HG02798 (cell line): ENCODE results near the gene STARD8.
A peak's percentile ranks its signal among the peaks of the same experiment; 100 is the strongest.
"Not testable (repeated sequence)": the region's sequence is repeated elsewhere in the genome, so short reads cannot be mapped to it uniquely, and the experiment has no call there.

ENCODE experiments used
- ATAC-seq: cut with Tn5 transposase; IDR thresholded peaks from one replicate; pipeline ENCODE4 v1.9.1; 2021; ENCODE audit warnings: mild to moderate bottlenecking; ENCODE audit not compliant: unreplicated experiment, poor library complexity

STARD8 gene

DNA sequence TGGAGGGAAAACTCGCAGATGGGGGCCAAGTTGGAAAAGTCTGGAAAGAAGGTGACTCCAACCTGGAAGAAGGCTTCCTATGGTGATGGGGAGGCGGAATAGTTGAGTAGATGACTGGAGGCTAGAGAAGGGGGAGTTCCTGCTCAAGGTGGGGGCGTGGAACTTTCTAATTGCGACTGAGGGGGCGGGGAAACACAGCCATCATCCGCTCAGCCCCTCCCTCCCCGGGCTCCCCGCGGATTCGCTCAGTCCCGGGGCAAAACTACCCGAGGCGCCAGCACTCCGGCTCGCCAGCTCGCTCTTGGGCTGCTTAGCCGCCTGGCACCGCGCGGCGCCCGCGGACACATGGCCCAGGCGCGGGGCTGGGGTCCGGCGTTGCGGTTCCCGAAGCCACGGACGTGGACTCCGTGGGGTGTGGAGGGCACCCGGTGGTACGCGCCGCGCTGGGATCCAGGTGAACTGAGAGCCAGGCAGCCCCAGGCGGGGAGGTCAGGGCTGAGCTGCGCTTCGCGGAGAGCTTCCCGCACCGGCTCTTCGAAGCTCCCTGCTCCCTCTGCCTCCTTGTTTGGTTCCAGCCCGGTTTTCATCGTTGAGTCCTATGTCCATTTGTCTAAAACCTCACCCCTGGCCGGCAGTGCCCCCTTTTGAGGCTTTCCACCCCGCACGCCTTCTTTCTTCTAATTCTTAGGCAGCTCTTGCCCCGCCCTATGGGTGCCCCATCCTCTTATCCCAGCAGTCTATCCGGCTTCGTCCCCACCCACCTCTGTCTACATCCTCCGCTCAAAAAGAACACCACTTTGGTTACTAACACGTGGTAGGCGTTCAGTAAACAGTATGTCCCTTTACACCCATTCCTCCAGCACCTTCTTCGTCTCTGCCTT, 38.9 kb downstream of the STARD8 start:
- ATAC-seq, result peak; percentile 43

DNA sequence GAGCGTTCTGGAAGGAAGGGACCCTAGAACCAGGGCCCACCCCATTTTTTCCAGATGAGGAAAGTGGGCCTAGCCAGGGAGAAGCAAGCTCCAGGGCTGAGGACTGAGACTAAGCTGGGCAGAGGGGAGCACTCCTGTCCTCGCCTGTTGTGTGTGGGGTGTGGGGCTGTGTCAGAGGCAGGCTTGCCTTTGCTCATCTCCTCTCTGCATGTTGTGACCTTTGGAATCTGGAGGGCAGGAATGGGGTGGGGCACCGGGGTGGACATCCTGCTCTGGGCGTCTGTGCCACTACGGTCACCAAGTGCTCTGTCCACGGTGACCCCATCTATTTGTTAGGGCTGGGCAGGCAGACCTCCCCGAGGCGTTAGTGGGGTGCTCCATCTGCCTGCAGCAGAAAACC, 41.5 kb downstream of the STARD8 start:
- not testable (repeated sequence) for ATAC-seq

DNA sequence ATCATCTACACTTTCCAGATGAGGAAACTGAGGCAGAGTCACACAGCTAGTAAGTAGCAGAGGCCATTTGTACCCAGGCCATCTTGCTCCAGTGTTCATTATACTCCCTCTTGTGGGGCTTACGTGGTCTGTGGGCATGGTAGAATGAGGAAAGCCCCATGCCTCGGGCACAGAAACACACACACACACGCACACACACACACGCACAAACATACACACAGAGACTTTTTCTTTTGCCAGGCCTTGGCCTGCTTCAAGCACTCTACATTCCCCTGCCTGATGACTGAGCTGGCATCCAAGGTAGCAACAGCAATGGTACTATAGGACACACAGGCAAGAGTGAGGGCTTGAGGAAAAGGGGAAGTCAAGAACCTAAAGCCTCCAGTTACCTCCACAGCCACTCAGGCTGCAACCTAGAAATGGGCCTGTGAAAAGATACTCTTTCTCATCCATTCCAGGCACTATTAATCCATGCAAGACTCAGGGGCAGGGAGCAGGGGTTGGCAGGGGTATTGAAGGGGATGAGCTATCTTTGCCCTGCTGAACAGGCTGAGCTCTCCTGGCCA, 43.6 kb downstream of the STARD8 start:
- ATAC-seq, result no peak

DNA sequence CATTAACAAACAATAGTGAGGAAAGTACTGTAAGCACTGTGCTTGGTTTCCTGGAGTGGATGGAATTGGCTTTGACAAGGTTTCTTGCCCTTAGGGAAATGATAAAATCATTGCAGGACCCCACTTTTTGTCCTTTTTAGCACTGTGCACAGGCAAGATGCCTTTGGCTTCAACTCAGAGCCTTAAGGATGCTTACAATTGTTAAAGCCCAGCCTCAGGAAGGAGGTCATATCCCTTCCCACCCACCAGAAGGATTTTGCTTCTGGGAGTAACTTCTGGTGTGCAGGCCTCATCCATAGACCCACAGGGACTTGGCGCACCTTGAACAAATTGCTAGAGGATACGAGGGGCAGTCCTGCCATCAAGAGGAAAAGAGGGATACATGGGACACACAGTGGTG, 44.5 kb downstream of the STARD8 start:
- ATAC-seq, result no peak

DNA sequence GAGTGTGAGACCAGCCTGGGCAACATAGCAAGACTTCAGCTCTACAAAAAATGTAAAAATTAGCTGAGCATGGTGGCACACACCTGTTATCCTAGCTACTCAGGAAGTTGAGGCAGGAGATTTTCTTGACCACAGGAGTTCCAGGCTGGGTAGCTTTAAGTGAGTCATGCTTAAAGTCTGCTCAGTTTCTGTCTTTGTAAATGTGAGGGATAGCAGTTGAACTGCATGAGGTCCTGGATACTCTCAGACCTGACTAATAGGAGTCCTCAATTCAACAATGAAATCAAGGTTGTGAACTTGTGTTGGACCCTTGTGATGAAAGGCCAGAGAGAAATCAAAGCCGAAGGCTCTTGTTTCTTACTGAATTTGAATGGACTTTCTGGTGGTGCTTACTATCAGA, 45.2 kb downstream of the STARD8 start:
- no peak for ATAC-seq

DNA sequence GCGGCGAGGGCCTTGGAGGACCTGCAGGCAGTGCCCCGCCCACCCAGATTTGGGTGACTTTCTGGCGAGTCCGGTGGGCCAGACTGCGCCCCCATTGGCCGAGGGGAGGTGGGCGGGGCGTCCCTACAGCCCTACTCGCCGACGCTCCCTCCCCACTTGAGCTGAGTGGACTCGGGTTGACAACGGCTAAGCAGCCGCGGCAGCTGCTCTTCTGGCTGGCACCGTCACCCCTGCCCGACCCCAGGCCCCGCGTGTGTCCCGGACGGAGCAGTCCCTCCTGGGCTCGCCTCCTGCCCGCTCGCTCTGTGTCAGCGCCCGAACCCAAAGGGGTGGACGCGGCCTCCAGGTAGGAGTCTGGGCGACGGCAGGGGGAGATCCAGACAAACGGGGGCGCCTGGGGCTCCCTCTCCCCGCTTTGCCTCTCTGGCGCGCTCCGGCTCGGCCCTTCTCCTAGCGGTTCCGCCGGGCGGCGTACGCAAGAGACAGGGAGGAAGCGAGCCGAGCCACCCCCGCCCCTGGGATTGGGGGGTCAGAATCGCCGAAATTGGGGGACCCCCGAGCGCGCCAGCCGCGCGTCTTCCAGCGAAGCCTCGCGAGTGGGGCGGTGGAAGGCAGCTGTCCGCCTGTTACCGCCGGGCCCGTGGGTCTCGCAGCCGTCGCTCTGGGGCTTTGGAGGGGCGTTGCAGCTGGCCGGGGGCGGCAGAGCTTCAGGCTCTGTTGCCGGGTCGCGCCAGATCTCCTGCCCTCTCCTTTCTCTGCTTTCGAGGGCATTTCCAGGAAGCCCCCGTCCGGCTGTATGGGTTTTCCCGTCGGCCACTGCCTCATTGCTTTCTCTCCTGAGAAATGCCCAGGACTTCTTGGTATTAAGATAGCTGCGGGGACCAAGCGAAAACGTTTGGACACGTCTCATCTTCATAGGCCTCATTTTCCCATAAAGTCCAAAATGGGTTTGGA, 46.3 kb downstream of the STARD8 start:
- peak; percentile 66 for ATAC-seq

DNA sequence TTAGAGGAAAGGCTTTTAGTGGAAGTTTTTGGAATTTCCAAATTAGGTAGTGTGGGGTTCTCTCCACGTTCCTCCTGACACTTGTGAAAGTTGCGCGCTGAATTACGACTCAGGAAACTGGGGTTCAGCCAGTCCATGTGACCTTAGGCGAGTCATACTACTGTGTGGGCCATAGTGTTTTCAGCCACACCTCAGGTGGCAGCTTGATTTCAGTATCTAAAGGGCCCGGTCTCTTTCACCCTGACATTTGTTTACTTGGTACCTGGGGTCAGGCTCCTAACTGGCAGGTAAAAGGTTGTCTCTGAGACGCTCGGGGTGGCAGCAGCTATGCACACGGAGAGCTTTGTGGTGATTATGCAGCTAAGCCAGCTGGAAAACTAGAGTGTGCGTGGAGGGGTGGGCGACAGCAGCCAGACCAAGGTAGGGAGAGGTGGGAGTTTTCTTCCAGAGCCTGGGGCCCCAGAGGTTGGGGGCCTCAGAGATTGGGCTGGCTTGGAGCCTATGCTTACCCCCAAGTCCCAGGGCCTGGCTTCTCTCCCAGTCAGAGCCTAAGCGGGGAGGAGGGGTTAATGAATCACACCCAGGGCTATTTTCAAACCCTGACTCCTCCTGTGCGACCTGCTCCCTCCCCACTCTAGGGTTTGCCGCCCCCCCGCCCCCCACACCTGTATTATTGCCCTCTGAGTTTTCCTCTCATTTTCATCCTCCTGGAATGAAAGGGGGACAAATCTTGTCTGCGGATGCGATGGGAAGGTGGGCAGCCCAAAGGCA, 47.2 kb downstream of the STARD8 start:
- peak; percentile 55 for ATAC-seq

DNA sequence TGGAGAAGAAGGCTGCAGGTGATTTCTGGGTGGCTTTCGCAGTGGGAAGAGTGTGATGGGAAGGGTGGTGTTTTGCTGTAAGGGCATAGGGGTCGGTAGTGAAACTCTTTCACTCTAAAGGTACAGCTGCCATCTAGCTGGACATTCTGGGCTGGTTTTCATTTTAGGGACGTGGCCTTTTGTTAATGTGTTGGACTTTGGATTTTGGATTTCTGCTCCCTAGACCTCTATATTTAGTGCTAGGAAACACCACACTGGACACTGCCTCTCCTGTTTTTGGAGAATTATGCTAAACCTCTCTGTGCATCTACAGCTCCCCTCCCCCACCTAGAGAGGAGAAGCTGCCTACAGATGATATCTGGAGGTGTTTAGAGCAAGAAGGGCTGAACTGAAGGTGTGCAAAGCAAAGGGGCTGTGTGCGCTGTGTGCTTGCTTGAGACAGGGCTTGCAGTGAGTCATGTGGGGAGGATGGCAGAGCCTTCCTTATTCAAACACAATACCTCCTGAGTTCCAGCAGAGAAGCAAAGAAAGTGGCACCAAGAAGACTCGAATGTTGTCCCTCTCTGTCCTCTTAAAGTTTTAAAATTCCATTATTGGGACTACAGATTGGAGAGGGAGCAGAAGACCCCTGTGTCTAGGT, 47.9 kb downstream of the STARD8 start:
- no peak for ATAC-seq

DNA sequence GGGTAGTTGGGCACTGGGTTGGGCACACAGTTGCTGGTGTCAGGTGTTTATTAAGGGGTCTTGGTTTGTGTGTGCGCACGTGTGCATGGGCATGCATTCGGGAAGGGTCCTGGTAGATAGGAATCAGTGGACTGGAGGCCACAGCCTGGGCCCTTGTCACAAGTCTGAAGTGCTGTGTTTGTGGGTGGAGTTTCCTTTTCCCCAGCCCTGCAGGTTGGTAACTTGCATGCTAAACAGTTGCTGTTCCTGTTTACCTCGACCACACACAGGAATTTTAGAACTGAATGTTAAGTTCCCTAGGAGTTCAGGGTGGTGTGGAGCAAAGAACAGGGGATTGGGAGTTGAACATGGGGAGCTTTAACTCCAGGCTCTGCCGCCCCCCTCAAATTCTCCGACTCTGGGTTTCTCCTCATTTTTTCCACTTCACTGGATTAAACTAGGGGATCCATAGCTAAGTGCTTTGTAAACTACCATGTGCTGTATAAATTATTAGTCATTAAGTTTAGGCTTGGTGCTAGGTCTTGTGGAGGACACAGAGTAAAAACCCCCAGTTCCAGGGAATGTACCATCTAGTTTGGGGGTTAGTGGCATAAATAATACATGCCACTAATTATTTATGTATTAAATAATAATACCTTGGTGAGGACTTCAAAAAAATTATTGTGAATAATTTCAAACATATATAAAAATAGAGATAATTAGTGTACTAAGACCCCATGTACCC, 49.0 kb downstream of the STARD8 start:
- ATAC-seq, result no peak

DNA sequence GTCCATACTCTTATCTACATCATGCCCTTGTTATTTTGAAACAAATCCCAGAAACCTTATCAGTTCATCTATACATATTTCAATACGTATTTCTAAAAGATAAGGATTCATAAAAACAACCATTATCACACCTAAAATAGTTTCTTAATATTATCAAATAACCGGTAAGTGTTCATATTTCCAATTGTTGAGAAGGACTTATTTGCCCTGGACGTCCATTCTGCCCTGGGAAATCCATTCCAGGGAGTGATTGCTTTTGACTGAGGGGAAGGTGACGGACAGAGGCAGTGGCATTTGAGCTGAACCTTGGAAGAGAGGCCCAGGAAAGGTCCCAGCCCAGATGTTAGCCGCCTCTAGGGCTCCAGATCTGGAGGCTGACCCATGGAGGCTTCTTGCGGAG, 49.6 kb downstream of the STARD8 start:
- ATAC-seq, result no peak

DNA sequence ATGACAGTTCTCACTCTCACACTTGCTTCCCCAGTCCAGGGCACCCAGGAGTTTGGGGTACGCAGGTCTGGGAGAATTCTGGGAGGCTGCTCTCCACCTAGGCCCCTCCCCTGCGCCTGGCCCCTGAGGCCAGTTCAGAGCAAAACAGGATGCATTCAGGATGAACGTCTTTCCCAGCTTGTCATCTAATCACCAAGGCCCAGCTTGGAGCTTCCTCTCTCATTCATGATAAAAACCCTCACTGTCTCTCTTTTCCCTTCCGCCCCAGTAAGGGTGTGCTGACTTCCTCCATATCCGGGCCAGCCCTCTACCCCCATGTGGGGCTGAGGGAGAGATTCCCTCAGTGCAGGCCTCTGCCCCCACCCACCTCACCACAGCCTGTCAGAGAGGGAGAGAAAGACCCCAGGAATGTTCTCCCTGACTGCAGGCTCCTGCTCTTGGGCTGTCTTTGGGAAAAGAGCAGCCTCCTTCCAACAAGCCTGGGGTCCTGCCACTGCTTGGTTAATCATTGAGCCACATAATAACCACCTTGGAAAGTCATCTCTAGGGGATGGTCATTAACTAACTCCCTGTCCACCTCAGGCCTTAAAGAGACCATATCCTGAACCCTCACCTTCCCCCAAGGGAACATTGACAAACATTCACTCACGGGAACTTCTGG, 50.1 kb downstream of the STARD8 start:
- no peak for ATAC-seq

DNA sequence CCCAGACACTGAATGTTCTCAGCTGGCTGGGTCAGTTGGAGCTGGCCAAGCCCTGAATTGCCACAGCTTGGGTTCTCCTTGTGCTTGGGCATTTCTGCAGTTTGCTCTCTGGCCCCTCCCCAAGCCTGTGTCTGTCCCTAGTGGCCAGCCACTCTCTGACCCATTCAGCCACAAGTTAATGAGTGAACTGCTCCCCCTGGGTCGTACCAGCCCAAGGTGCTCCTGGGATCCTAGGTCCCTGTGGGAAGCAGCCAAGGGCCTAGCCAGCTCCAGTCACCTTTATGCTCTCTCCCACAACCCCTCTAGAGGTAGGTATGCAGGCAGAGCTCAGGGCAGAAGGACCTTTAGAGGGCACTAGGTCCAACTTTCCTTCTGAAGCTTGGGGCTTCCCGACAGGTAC, 51.5 kb downstream of the STARD8 start:
- ATAC-seq, result no peak

DNA sequence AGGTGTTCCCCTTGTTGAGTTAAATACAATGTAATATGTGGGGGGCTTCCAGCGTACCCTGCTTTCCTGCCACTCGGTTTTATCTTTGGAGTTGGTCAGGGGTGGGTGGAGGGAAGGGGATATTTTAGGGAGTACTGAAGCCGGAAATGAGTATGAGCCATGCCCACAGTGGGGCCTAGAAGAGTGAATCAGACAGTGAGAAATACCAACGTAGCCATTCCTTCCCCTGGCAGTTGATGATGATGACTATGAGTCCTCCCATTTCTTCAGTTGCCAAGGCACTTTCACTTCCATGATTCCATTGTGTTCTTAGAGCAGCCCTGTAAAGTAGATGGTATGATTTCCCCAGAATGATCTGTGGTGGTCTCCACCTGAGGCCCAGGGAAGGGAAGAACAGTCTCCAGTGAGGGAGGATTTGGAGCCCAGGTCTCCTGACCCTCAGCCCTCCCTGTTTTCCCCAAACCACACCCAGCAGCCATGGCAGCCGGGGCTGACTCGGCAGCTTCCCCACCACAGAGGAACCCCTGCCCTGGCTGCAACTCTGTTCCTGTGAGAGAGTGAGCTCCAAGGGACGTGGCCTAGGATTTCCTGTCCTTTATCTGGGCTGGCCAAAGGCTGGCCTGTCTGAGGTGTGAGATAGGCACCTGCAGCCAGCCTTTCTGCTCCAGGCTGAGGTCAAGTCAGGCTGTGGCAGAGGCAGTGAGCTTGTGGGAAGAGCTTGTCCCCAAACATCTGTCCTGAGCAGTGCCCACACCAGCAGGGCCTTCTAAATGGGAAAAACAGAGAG, 52.7 kb downstream of the STARD8 start:
- no peak for ATAC-seq

DNA sequence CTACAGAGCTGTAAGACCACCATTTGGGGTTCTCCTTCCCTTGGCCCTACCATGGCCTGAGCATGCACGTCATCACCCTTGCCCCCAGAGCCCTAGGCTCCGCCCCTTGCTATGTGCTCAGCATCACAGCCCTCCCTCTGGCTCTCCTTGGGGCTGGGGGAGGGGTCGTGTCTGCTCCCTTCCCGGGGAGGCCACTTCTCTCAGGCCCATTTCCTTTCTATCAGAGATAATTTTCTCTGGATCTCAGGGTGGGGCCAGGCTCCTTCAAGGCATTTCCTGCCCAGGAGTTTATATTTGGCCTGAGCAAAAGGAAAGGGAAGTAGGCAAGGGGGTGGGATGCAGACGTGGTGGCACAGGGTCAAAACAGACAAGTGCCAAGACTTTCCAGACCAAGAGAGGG, 55.9 kb downstream of the STARD8 start:
- no peak for ATAC-seq

DNA sequence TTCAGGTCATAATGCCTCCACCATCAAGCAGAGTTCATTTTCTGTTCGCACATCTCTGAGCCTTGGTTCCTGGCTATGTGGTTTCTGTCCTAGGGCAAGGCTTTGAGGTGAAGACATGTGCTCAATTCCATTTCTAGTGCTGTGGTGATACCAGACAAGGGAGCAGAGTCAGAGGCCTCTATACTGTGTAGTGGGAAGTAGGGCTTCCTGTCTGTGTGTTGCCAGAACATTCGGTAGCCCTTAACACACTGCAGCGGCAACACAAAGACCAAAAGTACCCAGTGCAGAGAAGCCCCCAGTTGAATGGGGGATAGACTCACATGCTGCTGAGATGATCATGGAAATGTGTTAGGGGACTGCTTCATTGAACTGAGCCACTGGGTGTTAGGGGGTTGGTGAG, 56.4 kb downstream of the STARD8 start:
- no peak for ATAC-seq

DNA sequence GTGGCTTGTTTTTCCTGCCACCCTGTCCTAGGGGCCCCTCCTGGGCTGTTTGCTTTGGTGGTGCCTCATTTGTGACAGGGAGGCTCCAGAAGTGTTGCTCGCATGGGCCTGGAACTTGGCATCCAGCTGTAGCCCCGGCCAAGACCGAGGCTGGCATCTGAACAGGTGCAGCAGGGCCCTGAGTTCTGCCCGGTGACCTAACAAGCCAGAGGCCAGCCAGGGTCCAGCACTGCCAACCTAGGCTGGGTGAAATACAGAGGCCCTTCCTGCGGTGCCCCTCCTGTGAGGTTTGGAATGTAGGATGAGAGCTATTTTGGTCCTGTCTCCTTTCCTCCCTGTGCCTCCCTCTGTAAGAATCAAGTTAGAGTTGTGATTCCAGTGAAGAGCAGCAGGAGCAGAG, 58.5 kb downstream of the STARD8 start:
- no peak for ATAC-seq

DNA sequence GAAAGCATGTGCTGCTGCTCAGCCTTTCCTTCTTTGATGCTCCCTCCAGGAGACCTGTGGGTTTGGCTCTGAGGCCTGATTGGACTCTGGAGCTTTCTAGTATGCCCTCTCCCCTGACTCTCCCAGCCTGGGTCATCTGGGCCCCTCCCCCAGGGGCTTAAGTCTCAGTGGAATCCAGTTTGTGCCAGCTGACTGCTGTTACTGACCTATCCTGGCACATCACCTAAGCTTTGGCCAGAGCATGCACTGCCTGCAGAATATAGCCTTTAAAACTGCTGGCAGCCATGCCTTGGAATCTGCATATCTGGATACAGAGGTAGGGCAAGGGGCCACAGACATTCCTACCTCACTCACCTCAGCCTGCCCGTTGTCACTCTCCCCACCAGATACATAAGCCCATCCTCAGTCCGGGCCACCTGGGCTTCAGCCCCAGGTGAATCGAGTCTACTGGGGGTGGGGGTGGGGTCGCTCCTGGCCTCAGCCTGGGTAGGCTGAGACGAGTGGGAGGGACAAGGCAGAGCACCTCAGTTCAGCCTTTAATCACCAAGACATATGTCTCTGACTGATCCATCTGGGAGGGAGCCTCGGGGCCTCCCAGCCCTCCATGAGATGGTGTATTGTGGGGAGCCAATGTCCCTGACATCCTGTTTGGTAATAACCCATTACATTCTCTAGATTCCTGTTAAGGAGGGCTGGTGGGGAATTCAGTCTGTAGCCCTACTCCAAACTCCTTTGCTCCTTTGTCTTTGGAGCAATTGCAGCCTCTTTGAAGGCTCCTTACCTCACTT, 61.2 kb downstream of the STARD8 start:
- ATAC-seq, result no peak
